WTC11 (cell line): ENCODE measurements around the gene RELL1. TPM values are rescaled to one million over a fixed set of nuclear protein-coding genes. Genes with fewer than 3 reads are reported as not detected.

Source experiments
- ATAC-seq: fragments of 200-7000 bp; cut with Tn5 transposase; 2 replicates; pipeline ENCODE4 v1.10.0; 2021; ENCODE audit warnings: mild to moderate bottlenecking, moderate library complexity
- CTCF ChIA-PET: fragments of 300-600 bp; sonication (Branson Sonifier 250); formaldehyde crosslinking; loops from one replicate; lab custom pipeline; 2021; ENCODE audit warnings: antibody characterized with exemption; lab: Charles Lee
- POLR2A ChIA-PET: fragments of 350-600 bp; sonication (Branson Sonifier 250); formaldehyde crosslinking; loops from one replicate; lab custom pipeline; 2021; ENCODE audit warnings: antibody characterized with exemption; lab: Charles Lee
- DNase-seq: peaks from one replicate; pipeline ENCODE4 v3.0.0; 2021; ENCODE audit warnings: low spot score
- H3K27ac Mint-ChIP-seq: 2 replicates; pipeline ENCODE4 v1.8.0; 2021; ENCODE audit warnings: mixed read lengths
- H3K27me3 Mint-ChIP-seq: 2 replicates; pipeline ENCODE4 v1.8.0; 2021; ENCODE audit warnings: low read depth, mild to moderate bottlenecking, moderate library complexity, mixed read lengths
- H3K36me3 Mint-ChIP-seq: 2 replicates; pipeline ENCODE4 v1.8.0; 2021; ENCODE audit warnings: mixed read lengths
- H3K4me1 Mint-ChIP-seq: 2 replicates; pipeline ENCODE4 v1.8.0; 2022; ENCODE audit warnings: mixed read lengths
- H3K4me3 Mint-ChIP-seq: 2 replicates; pipeline ENCODE4 v1.8.0; 2021; ENCODE audit warnings: mild to moderate bottlenecking, moderate library complexity, mixed read lengths
- H3K9me3 Mint-ChIP-seq: 2 replicates; pipeline ENCODE4 v1.8.0; 2021; ENCODE audit warnings: mixed read lengths
- CREB1 ChIP-seq: sonication (generic); formaldehyde crosslinking; IDR thresholded peaks from 2 replicates; pipeline ENCODE4 v1.8.0; 2023; ENCODE audit warnings: mild to moderate bottlenecking, missing genetic modification reagents
- GTF2I ChIP-seq: fragments of 250-450 bp; sonication (Bioruptor Pico); conservative IDR thresholded peaks from 2 replicates; pipeline ENCODE4 v1.4.0; 2021; ENCODE audit warnings: mild to moderate bottlenecking
- IRF2 ChIP-seq: sonication (generic); formaldehyde crosslinking; IDR thresholded peaks from 2 replicates; pipeline ENCODE4 v1.8.0; 2022; ENCODE audit warnings: low read depth, missing genetic modification reagents, borderline replicate concordance
- KAT7 ChIP-seq: sonication (generic); formaldehyde crosslinking; IDR thresholded peaks from 2 replicates; pipeline ENCODE4 v1.8.1; 2023; ENCODE audit warnings: missing genetic modification reagents, mild to moderate bottlenecking, borderline replicate concordance
- NR1H2 ChIP-seq: sonication (generic); formaldehyde crosslinking; IDR thresholded peaks from 2 replicates; pipeline ENCODE4 v1.9.0; 2021; ENCODE audit warnings: mild to moderate bottlenecking, moderate library complexity, missing genetic modification reagents
- NR2C2 ChIP-seq: sonication (generic); formaldehyde crosslinking; IDR thresholded peaks from 2 replicates; pipeline ENCODE4 v1.8.0; 2022; ENCODE audit warnings: mild to moderate bottlenecking, missing genetic modification reagents
- OVOL2 ChIP-seq: fragments of 250-450 bp; sonication (Bioruptor Pico); IDR thresholded peaks from 2 replicates; pipeline ENCODE4 v1.9.0; 2021; ENCODE audit warnings: mild to moderate bottlenecking, borderline replicate concordance
- TEAD4 ChIP-seq: sonication (generic); formaldehyde crosslinking; IDR thresholded peaks from 2 replicates; pipeline ENCODE4 v1.8.0; 2022; ENCODE audit warnings: mild to moderate bottlenecking, missing genetic modification reagents
- ZNF138 ChIP-seq: sonication (generic); formaldehyde crosslinking; conservative IDR thresholded peaks from 2 replicates; pipeline ENCODE4 v1.8.1; 2022; ENCODE audit warnings: mild to moderate bottlenecking, moderate library complexity, missing genetic modification reagents
- ZNF232 ChIP-seq: sonication (generic); formaldehyde crosslinking; IDR thresholded peaks from 2 replicates; pipeline ENCODE4 v1.8.0; 2022; ENCODE audit warnings: mild to moderate bottlenecking, missing genetic modification reagents
- ZNF263 ChIP-seq: sonication (generic); formaldehyde crosslinking; IDR thresholded peaks from 2 replicates; pipeline ENCODE4 v1.8.1; 2022; ENCODE audit warnings: low read depth, mild to moderate bottlenecking, moderate library complexity, missing genetic modification reagents
- ZNF423 ChIP-seq: fragments of 250-450 bp; sonication (Bioruptor Pico); IDR thresholded peaks from 2 replicates; pipeline ENCODE4 v2.1.2; 2022; ENCODE audit warnings: mild to moderate bottlenecking, moderate library complexity
- total RNA-seq: library from RNA; stranded (reverse); gene quantifications from 3 replicates; pipeline ENCODE4 v1.2.3, GENCODE V29; 2021
- TF ChIP-seq, protein P1 (sequence below): sonication (generic); formaldehyde crosslinking; IDR thresholded peaks from 2 replicates; pipeline ENCODE4 v1.8.0; 2022; ENCODE audit warnings: mild to moderate bottlenecking, missing genetic modification reagents
- TF ChIP-seq, protein P2 (sequence below): fragments of 250-450 bp; sonication (Bioruptor Pico); IDR thresholded peaks from 2 replicates; pipeline ENCODE4 v1.9.0; 2021; ENCODE audit warnings: mild to moderate bottlenecking, borderline replicate concordance
- TF ChIP-seq, protein P3 (sequence below): sonication (generic); formaldehyde crosslinking; IDR thresholded peaks from 2 replicates; pipeline ENCODE4 v1.8.0; 2022; ENCODE audit warnings: mild to moderate bottlenecking, missing genetic modification reagents
- TF ChIP-seq, protein P4 (sequence below): sonication (generic); formaldehyde crosslinking; conservative IDR thresholded peaks from 2 replicates; pipeline ENCODE4 v1.8.1; 2022; ENCODE audit warnings: mild to moderate bottlenecking, missing genetic modification reagents
- TF ChIP-seq, protein P5 (sequence below): sonication (generic); formaldehyde crosslinking; IDR thresholded peaks from 2 replicates; pipeline ENCODE4 v1.8.1; 2022; ENCODE audit warnings: mild to moderate bottlenecking, missing genetic modification reagents, moderate library complexity, borderline replicate concordance
- TF ChIP-seq, protein P6 (sequence below): sonication (generic); formaldehyde crosslinking; IDR thresholded peaks from 2 replicates; pipeline ENCODE4 v1.8.1; 2022; ENCODE audit warnings: low read depth, missing genetic modification reagents, borderline replicate concordance
- TF ChIP-seq, protein P7 (sequence below): sonication (generic); formaldehyde crosslinking; IDR thresholded peaks from 2 replicates; pipeline ENCODE4 v1.8.0; 2022; ENCODE audit warnings: mild to moderate bottlenecking, missing genetic modification reagents
- TF ChIP-seq, protein P8 (sequence below): fragments of 250-450 bp; sonication (Bioruptor Pico); IDR thresholded peaks from 2 replicates; pipeline ENCODE4 v1.9.0; 2021; ENCODE audit warnings: moderate library complexity, mild to moderate bottlenecking, inconsistent platforms, borderline replicate concordance

Gene RELL1
- total RNA-seq, 1 experiment from 2014 or later, result 14.4 TPM

DNA sequence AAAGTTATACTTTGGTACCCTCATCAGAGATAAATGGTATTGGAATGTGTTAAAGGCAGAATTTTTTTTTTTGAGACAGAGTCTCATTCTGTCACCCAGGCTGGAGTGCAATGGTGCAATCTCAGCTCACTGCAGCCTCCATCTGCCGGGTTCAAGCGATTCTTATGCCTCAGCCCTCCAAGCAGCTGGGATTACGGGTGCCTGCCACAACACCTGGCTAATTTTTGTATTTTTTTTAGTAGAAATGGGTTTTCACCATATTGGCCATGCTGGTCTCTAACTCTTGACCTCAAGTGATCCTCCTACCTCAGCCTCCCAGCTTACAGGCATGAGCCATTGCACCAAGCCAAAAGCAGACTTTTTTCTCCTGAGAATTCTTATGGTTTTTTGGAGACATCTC, 11.4 kb upstream of the RELL1 start:
- ChIA-PET CTCF (no interaction called here), POLR2A (no interaction called here)
- Mint-ChIP-seq H3K4me3 (no peak overlapping the region), H3K4me1 (peaks cover 9% of the 10 kb centered on the region), H3K9me3 (peaks cover 9% of the 10 kb centered on the region), H3K36me3 (peaks cover 2% of the 10 kb centered on the region; the same call in 1 of the 2 replicates), H3K27ac (no peak overlapping the region), H3K27me3 (peaks cover 1% of the 10 kb centered on the region; the same call in 1 of the 2 replicates)
- ATAC-seq, result no peak
- TF ChIP-seq CREB1 (CRISPR knock-in tag) (no peak), NR2C2 (CRISPR knock-in tag) (no peak), ZNF138 (no peak), OVOL2 (CRISPR knock-in tag) (no peak), ZNF232 (CRISPR knock-in tag) (no peak), ZNF423 (CRISPR knock-in tag) (no peak), IRF2 (CRISPR knock-in tag) (no peak), TEAD4 (no peak), GTF2I (CRISPR knock-in tag) (no peak), ZNF263 (no peak), KAT7 (CRISPR knock-in tag) (no peak), NR1H2 (CRISPR knock-in tag) (no peak)
- TF ChIP-seq, protein P1, sequence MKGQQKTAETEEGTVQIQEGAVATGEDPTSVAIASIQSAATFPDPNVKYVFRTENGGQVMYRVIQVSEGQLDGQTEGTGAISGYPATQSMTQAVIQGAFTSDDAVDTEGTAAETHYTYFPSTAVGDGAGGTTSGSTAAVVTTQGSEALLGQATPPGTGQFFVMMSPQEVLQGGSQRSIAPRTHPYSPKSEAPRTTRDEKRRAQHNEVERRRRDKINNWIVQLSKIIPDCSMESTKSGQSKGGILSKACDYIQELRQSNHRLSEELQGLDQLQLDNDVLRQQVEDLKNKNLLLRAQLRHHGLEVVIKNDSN (CRISPR knock-in tag), result no peak
- TF ChIP-seq, protein P2, sequence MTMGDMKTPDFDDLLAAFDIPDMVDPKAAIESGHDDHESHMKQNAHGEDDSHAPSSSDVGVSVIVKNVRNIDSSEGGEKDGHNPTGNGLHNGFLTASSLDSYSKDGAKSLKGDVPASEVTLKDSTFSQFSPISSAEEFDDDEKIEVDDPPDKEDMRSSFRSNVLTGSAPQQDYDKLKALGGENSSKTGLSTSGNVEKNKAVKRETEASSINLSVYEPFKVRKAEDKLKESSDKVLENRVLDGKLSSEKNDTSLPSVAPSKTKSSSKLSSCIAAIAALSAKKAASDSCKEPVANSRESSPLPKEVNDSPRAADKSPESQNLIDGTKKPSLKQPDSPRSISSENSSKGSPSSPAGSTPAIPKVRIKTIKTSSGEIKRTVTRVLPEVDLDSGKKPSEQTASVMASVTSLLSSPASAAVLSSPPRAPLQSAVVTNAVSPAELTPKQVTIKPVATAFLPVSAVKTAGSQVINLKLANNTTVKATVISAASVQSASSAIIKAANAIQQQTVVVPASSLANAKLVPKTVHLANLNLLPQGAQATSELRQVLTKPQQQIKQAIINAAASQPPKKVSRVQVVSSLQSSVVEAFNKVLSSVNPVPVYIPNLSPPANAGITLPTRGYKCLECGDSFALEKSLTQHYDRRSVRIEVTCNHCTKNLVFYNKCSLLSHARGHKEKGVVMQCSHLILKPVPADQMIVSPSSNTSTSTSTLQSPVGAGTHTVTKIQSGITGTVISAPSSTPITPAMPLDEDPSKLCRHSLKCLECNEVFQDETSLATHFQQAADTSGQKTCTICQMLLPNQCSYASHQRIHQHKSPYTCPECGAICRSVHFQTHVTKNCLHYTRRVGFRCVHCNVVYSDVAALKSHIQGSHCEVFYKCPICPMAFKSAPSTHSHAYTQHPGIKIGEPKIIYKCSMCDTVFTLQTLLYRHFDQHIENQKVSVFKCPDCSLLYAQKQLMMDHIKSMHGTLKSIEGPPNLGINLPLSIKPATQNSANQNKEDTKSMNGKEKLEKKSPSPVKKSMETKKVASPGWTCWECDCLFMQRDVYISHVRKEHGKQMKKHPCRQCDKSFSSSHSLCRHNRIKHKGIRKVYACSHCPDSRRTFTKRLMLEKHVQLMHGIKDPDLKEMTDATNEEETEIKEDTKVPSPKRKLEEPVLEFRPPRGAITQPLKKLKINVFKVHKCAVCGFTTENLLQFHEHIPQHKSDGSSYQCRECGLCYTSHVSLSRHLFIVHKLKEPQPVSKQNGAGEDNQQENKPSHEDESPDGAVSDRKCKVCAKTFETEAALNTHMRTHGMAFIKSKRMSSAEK (CRISPR knock-in tag), result no peak
- TF ChIP-seq, protein P3, sequence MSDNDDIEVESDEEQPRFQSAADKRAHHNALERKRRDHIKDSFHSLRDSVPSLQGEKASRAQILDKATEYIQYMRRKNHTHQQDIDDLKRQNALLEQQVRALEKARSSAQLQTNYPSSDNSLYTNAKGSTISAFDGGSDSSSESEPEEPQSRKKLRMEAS (CRISPR knock-in tag), result no peak
- TF ChIP-seq, protein P4, sequence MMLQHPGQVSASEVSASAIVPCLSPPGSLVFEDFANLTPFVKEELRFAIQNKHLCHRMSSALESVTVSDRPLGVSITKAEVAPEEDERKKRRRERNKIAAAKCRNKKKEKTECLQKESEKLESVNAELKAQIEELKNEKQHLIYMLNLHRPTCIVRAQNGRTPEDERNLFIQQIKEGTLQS, result no peak
- TF ChIP-seq, protein P5, sequence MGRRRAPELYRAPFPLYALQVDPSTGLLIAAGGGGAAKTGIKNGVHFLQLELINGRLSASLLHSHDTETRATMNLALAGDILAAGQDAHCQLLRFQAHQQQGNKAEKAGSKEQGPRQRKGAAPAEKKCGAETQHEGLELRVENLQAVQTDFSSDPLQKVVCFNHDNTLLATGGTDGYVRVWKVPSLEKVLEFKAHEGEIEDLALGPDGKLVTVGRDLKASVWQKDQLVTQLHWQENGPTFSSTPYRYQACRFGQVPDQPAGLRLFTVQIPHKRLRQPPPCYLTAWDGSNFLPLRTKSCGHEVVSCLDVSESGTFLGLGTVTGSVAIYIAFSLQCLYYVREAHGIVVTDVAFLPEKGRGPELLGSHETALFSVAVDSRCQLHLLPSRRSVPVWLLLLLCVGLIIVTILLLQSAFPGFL (CRISPR knock-in tag), result no peak
- TF ChIP-seq, protein P6, sequence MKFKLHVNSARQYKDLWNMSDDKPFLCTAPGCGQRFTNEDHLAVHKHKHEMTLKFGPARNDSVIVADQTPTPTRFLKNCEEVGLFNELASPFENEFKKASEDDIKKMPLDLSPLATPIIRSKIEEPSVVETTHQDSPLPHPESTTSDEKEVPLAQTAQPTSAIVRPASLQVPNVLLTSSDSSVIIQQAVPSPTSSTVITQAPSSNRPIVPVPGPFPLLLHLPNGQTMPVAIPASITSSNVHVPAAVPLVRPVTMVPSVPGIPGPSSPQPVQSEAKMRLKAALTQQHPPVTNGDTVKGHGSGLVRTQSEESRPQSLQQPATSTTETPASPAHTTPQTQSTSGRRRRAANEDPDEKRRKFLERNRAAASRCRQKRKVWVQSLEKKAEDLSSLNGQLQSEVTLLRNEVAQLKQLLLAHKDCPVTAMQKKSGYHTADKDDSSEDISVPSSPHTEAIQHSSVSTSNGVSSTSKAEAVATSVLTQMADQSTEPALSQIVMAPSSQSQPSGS (CRISPR knock-in tag), result no peak
- TF ChIP-seq, protein P7, sequence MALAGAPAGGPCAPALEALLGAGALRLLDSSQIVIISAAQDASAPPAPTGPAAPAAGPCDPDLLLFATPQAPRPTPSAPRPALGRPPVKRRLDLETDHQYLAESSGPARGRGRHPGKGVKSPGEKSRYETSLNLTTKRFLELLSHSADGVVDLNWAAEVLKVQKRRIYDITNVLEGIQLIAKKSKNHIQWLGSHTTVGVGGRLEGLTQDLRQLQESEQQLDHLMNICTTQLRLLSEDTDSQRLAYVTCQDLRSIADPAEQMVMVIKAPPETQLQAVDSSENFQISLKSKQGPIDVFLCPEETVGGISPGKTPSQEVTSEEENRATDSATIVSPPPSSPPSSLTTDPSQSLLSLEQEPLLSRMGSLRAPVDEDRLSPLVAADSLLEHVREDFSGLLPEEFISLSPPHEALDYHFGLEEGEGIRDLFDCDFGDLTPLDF, result no peak
- TF ChIP-seq, protein P8, sequence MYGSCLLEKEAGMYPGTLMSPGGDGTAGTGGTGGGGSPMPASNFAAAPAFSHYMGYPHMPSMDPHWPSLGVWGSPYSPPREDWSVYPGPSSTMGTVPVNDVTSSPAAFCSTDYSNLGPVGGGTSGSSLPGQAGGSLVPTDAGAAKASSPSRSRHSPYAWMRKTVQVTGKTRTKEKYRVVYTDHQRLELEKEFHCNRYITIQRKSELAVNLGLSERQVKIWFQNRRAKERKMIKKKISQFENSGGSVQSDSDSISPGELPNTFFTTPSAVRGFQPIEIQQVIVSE, result no peak
- DNase-seq, result no peak
